Measurements from ENCODE around the gene LAMTOR3.

LAMTOR3 gene

DNA sequence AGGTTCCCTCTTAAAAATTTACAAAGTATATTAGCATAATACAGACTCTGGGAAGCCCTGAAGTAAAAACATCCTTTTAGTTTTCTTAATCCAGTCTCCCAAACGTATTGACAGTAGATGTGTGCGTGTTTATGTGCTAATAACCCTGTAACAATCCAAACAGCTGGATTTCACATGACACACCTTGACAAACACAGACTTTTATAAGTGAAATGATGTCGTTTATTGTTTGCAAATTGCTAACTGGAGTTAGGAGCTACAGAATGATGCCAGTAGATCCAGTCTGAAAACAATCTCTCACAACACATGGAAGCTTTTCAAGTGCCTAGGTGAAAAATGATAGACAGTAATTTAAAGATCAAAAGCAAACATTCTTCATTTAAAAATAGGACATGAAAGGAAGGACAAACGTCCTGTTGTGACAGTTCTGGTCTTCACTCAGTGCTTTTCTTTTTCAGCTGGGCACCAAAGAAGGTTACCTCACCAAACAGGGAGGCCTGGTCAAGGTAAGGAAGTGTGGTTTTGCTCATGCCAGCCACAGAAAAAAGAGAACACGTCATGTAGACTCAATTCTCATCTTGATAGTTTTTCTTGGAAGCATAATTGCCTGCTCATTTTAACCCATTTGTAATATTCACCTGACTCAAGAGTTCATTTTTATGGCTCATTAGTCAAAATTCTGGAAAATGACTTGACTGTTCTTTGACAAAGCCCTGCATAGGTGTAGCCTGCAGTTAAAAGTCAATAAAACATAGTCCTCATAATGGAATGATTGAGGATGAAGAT lies 32.9 kb downstream of the LAMTOR3 start:
- DNase-seq (ENCODE audit: low spot score), result no peak

DNA sequence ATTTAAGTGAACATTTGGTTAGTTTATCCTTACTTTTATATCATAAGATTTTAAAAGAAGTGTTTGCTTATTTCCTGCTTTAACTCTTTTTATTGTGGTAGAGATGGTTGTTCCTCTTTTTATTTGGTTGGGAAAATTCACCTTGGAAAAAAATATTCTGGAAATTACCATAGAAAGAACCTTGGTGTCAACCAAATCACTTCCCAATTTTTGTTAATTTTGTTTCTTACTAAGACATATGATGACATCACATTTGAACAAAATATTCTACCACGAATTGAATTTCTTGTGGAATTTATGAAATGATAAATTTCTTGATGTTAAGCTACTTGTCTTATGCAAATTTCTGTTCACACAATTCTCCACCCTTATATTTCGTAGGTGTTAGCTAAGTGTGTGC lies 33.7 kb downstream of the LAMTOR3 start:
- DNase-seq (ENCODE audit: low spot score), result no peak

GRCh38 chr4:99859618-99860017 lies 34.6 kb downstream of the LAMTOR3 start:
- DNase-seq (ENCODE audit: low spot score), result no peak

- no peak for DNase-seq (ENCODE audit: low spot score)
Observed at GRCh38 chr4:99857307-99857706, 36.9 kb downstream of the LAMTOR3 start.

- no peak for DNase-seq (ENCODE audit: low spot score)
Observed at GRCh38 chr4:99856166-99856565, 38.1 kb downstream of the LAMTOR3 start.

DNA sequence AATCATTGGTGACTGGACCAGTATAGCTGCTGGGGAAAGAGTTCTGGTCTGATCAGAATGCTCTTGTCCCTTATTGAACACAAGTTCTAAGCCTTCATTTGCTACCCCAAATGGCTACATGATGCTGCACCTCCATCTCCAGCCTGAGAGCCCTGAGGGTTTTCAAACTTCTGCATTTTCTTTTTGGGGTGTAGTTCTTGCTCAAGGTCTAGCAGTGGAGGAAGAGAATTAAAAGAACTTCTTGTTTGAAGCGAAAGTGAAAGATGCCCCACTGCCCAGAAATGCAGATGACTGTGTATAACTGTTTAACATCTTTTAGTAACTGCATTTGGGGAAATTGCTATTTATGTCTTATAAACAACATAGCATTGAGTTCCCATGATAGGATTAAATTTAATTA lies 38.5 kb downstream of the LAMTOR3 start:
- DNase-seq (ENCODE audit: low spot score), result no peak

DNA sequence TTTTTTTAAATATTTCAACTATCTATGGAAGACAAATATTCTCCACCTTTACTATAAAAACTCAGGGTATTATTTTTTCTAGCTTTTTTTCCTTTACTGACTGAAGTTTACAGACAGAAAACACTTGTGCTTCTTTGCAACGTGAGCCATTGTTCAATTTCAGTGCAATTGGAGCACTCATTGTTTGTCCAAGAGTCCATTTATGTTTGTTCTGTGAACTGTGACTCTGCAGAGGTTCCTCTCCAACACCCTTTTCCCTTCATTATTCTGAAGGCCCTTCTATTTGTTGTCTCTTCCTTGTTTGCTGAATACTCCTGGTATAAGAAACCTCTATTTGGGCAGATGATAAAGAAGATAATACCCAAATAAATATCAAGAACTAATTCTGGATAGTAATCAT lies 40.2 kb downstream of the LAMTOR3 start:
- no peak for DNase-seq (ENCODE audit: low spot score)

- DNase-seq (ENCODE audit: low spot score), result no peak
Observed at GRCh38 chr4:99853190-99853589, 41.0 kb downstream of the LAMTOR3 start.

- no peak for DNase-seq (ENCODE audit: low spot score)
Observed at GRCh38 chr4:99852199-99852749, 42.0 kb downstream of the LAMTOR3 start.

- DNase-seq (ENCODE audit: low spot score), result no peak
Observed at GRCh38 chr4:99848591-99849001, 45.6 kb downstream of the LAMTOR3 start.

GRCh38 chr4:99847362-99847976 lies 46.8 kb downstream of the LAMTOR3 start:
- no peak for DNase-seq (ENCODE audit: low spot score)

DNA sequence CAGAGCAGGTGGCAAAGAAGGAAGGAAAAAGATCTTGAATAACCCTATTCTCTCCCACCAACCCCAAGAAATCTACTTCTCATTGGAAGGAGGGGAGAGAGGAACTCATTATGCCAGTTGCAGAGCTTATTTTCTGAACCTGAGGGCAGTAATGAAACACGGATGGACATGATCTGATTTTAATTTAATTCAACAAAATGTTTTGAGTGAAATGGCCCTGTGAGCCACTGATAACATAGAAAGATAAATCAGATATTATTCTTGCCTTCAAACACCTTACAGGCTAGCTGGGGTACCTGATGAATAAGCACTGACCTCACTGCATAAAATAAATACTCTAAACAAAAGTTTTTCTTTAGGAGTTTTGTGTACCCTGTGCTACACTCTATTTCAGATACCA lies 47.3 kb downstream of the LAMTOR3 start:
- no peak for DNase-seq (ENCODE audit: low spot score)

DNA sequence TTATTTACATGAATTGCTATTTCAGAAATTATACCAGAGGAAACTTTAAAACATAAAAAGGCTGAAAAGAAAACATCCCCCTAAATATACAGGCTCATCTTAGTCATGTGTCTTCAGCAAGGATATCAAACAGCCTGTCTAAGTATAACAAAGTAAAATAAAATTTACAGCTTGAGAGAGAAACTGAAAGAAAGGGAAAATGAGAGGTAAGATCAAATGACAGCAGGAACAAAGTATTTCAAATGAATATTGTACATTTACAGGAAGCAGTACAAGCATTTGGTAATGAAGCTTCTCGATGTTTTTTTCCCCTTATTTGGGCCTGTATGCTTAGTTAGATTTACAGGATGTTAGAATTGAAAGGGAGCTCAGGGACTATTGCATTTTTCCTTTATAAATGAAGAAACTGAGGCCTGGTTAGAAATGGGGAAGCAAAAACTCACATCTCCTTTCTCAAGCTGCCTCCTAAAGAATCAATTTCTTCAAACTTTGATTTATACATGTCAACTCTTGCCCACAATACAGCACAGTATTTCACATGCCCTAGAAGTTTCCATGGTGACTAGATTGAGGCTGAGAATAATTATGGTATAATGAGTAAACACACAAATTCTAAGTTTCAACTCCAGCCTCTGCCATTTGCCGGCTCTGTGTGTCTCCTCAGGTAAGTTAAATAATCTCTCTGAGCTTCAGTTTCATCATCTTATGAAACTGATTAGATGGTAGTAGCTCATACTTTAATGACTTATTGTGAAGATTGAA lies 48.3 kb downstream of the LAMTOR3 start:
- no peak for DNase-seq (ENCODE audit: low spot score)

- no peak for DNase-seq (ENCODE audit: low spot score)
Observed at GRCh38 chr4:99845179-99845578, 49.0 kb downstream of the LAMTOR3 start.

DNA sequence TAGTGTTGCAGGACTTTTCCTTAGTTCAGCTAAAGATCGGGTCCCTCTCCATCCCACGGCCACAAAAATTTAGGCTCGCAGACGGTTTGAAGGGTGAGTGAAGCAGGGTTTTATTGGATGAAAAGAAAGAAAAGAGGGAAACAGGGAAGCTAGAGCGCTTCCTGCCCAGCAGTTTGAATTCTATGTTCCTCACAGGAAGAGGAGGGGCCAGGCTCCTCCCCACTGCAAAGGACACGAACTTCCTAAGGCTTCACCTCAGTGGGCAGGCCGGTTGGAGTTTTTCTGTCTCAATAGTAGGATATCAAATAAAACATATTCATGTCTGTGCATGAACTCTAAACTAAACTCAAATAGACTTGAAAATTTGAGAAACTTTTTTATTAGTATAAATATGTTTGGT lies 50.2 kb downstream of the LAMTOR3 start:
- no peak for DNase-seq (ENCODE audit: low spot score)

GRCh38 chr4:99843413-99843812 lies 50.8 kb downstream of the LAMTOR3 start:
- DNase-seq (ENCODE audit: low spot score), result no peak

GRCh38 chr4:99841129-99841528 lies 53.1 kb downstream of the LAMTOR3 start:
- DNase-seq (ENCODE audit: low spot score), result no peak

- no peak for DNase-seq (ENCODE audit: low spot score)
Observed at GRCh38 chr4:99838927-99839326, 55.3 kb downstream of the LAMTOR3 start.

- no peak for DNase-seq (ENCODE audit: low spot score)
Observed at GRCh38 chr4:99835942-99836341, 58.3 kb downstream of the LAMTOR3 start.

DNA sequence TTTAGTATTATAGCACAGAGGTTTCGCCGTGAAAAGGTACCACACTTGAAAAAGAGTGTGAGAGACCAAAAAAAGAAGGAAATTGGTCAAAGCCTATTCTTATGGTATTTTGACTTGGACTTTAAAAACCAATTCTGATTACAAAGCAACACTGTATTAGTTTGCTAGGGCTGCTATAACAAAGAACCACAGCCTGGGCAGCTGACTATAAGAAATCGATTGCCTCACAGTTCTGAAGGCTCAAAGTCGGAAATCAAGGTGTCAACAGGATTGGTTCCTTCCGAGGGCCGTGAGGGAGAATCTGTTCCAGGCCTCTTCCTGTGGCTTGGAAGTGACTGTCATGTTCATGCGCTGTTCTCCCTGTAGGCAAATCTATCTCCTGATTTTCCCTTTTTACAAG lies 59.7 kb downstream of the LAMTOR3 start:
- DNase-seq (ENCODE audit: low spot score), result no peak

- no peak for DNase-seq (ENCODE audit: low spot score)
Observed at GRCh38 chr4:99833756-99834155, 60.5 kb downstream of the LAMTOR3 start.

- no peak for DNase-seq (ENCODE audit: low spot score)
Observed at GRCh38 chr4:99832758-99833157, 61.5 kb downstream of the LAMTOR3 start.

- no peak for DNase-seq (ENCODE audit: low spot score)
Observed at GRCh38 chr4:99832321-99832720, 61.9 kb downstream of the LAMTOR3 start.

Measured in putamen (tissue), 1 donor.